Measurements from ENCODE around the gene ZNF831. TPM values are rescaled to one million over a fixed set of nuclear protein-coding genes. Genes with fewer than 3 reads are reported as not detected.

The ZNF831 gene
- polyA plus RNA-seq, 5 donors: 0.13 to 0.15 (median 0.15) TPM

GRCh38 chr20:59157531-59157930 is 6.1 kb upstream of the ZNF831 start:
- DNase-seq: no peak

GRCh38 chr20:59157961-59158541 is 5.6 kb upstream of the ZNF831 start:
- no peak for DNase-seq

GRCh38 chr20:59158673-59159072 is 4.9 kb upstream of the ZNF831 start:
- DNase-seq: no peak

- no peak for DNase-seq
Observed at GRCh38 chr20:59159091-59159490, 4.5 kb upstream of the ZNF831 start.

- DNase-seq: no peak
Observed at GRCh38 chr20:59159493-59160376, 3.9 kb upstream of the ZNF831 start.

- no peak for DNase-seq
Observed at GRCh38 chr20:59160389-59161115, 3.1 kb upstream of the ZNF831 start.

- no peak for DNase-seq
Observed at GRCh38 chr20:59161721-59162120, 1.9 kb upstream of the ZNF831 start.

- no peak for DNase-seq
Observed at GRCh38 chr20:59164686-59165391, 1.2 kb downstream of the ZNF831 start.

- DNase-seq: no peak
Observed at GRCh38 chr20:59165396-59165795, 1.8 kb downstream of the ZNF831 start.

GRCh38 chr20:59165891-59166709 is 2.5 kb downstream of the ZNF831 start:
- DNase-seq: no peak

- DNase-seq: no peak
Observed at GRCh38 chr20:59170406-59171349, 7.1 kb downstream of the ZNF831 start.

GRCh38 chr20:59171986-59172385 is 8.4 kb downstream of the ZNF831 start:
- no peak for DNase-seq

- DNase-seq: no peak
Observed at GRCh38 chr20:59173938-59174491, 10.4 kb downstream of the ZNF831 start.

- DNase-seq: no peak
Observed at GRCh38 chr20:59175002-59175401, 11.4 kb downstream of the ZNF831 start.

GRCh38 chr20:59175861-59176260 is 12.2 kb downstream of the ZNF831 start:
- no peak for DNase-seq

- DNase-seq: no peak
Observed at GRCh38 chr20:59176812-59177211, 13.2 kb downstream of the ZNF831 start.

- no peak for DNase-seq
Observed at GRCh38 chr20:59177266-59178250, 13.9 kb downstream of the ZNF831 start.

GRCh38 chr20:59178983-59179595 is 15.5 kb downstream of the ZNF831 start:
- no peak for DNase-seq

All from right lung (tissue), 5 donors.